ENCODE data around the gene EXOC2. TPM values are rescaled to one million over a fixed set of nuclear protein-coding genes. Genes with fewer than 3 reads are reported as not detected.

The EXOC2 gene
- total and polyA plus RNA-seq, 2 donors (not counting 3 experiments of a cell fraction or from before 2014, with no cell fraction given): 18.2 to 30.8 TPM

DNA sequence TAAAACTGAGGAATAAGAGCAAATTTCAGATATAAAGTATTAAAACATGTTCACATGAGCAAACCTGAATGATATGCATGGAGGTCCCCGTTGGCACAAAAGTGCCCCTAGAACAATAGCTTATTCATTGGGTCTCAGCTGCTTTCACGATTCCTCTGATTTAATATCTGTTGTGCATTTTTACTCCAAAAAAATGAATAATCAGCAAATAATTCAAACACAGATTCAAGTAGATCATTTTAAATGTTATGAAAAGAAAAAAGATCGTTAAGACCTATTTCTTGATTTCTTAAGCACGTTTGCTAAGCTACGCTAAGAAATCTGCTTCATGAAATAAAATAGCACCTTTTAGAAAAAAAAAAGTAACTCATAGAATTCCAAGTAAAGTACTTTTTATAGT, 57.7 kb downstream of the EXOC2 start:
- no peak for DNase-seq (ENCODE audit: low read depth, low spot score)
- H3K9ac ChIP-seq (replicated peaks; ENCODE audit: extremely low read depth, insufficient read depth, low read length): no peak overlapping the region

More for the DNA sequence above, 57.7 kb downstream of the EXOC2 start:
- no TSS peak for BruUV-seq (replicated peaks)
- no peak overlapping the region for H3K4me2 ChIP-seq (ENCODE audit: insufficient read depth, low read length)
- H4K20me1 ChIP-seq (replicated peaks; ENCODE audit: control insufficient read depth, extremely low read depth, insufficient read depth, low read length): no peaks in the 10 kb centered on the region
- H3K79me2 ChIP-seq (ENCODE audit: control insufficient read depth, insufficient read depth, low read length): peaks cover 6% of the 10 kb centered on the region
- CTCF ChIA-PET: interaction anchor here (2.2 kb wide), 1 partner anchor 87 kb away, joined by 9 read pairs; no protein-coding TSS in a partner anchor
- intact Hi-C loops (cut with micrococcal nuclease): no loop called here
- dilution Hi-C loops (cut with MboI; ENCODE audit: extremely low pct_ligation_motif_present, low sequenced_read_pairs): no loop called here
- no peak for TF ChIP-seq MYC (IDR thresholded peaks at IDR 0.05; ENCODE audit: low read depth, low read length)
- TF ChIP-seq JUN (IDR thresholded peaks at IDR 0.05; ENCODE audit: borderline replicate concordance, insufficient read depth, insufficient read length, low read depth): no peak
- TF ChIP-seq EZH2 (IDR thresholded peaks at IDR 0.05; ENCODE audit: borderline replicate concordance, low read depth, low read length, severe bottlenecking): no peak
- TF ChIP-seq POLR2A (IDR thresholded peaks at IDR 0.05; ENCODE audit: low read depth, low read length): no peak
- no peak for TF ChIP-seq GATA2 (IDR thresholded peaks at IDR 0.05; ENCODE audit: insufficient read depth, insufficient read length, low read depth, low read length)
- TF ChIP-seq, protein P1, sequence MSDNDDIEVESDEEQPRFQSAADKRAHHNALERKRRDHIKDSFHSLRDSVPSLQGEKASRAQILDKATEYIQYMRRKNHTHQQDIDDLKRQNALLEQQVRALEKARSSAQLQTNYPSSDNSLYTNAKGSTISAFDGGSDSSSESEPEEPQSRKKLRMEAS (IDR thresholded peaks at IDR 0.05; ENCODE audit: insufficient read depth, insufficient read length): no peak
- TF ChIP-seq, protein P2, sequence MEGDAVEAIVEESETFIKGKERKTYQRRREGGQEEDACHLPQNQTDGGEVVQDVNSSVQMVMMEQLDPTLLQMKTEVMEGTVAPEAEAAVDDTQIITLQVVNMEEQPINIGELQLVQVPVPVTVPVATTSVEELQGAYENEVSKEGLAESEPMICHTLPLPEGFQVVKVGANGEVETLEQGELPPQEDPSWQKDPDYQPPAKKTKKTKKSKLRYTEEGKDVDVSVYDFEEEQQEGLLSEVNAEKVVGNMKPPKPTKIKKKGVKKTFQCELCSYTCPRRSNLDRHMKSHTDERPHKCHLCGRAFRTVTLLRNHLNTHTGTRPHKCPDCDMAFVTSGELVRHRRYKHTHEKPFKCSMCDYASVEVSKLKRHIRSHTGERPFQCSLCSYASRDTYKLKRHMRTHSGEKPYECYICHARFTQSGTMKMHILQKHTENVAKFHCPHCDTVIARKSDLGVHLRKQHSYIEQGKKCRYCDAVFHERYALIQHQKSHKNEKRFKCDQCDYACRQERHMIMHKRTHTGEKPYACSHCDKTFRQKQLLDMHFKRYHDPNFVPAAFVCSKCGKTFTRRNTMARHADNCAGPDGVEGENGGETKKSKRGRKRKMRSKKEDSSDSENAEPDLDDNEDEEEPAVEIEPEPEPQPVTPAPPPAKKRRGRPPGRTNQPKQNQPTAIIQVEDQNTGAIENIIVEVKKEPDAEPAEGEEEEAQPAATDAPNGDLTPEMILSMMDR (IDR thresholded peaks at IDR 0.05; ENCODE audit: extremely low read depth in 1 of 2, insufficient read depth in 1 of 2, low read depth in 1 of 2, low read length in 2 of 2): no peak
- no peak for TF ChIP-seq POLR2AphosphoS5 (IDR thresholded peaks at IDR 0.05; ENCODE audit: insufficient read depth, low read depth, low read length)
- no peak for TF ChIP-seq FOS (IDR thresholded peaks at IDR 0.05; ENCODE audit: borderline replicate concordance, insufficient read depth, low read length)
- H3K27me3 ChIP-seq (ENCODE audit: control insufficient read depth in 2 of 2, insufficient read depth in 2 of 2, low read length in 2 of 2): no peaks in the 10 kb centered on the region
- POLR2A ChIA-PET: interaction anchor here (0.7 kb wide), 1 partner anchor 50 kb away, joined by 3 read pairs; no protein-coding TSS in a partner anchor
- no peak overlapping the region for H3K27ac ChIP-seq (ENCODE audit: insufficient read depth, low read depth, low read length)
- peaks cover 2% of the 10 kb centered on the region in 2 experiments for H3K36me3 ChIP-seq (ENCODE audit: control insufficient read depth in 2 of 2, extremely low read depth in 1 of 2, insufficient read depth in 2 of 2, low read length in 2 of 2)
- no peak overlapping the region for H2AFZ ChIP-seq (ENCODE audit: low read depth, low read length)
- FAIRE-seq: no peak
- no peak overlapping the region for H3K4me3 ChIP-seq (replicated peaks in 1 of 3; ENCODE audit: insufficient read depth in 1 of 3, low read depth in 1 of 3, low read length in 3 of 3)
- H3K4me1 ChIP-seq (ENCODE audit: control insufficient read depth, extremely low read depth, insufficient read depth, low read length): no peaks in the 10 kb centered on the region
- no peaks in the 10 kb centered on the region for H3K9me3 ChIP-seq (replicated peaks; ENCODE audit: control insufficient read depth, insufficient read depth, low read length)
- H3K9me1 ChIP-seq (replicated peaks; ENCODE audit: control insufficient read depth, extremely low read depth, insufficient read depth, low read length): no peaks in the 10 kb centered on the region
